GM12878 (cell line): ENCODE data around the gene EDEM2. TPM values are rescaled to one million over a fixed set of nuclear protein-coding genes. Genes with fewer than 3 reads are reported as not detected.
A peak's percentile ranks its signal among the peaks of the same experiment; 100 is the strongest.

Experiments used
- ATAC-seq: fragments of 200-7000 bp; cut with Tn5 transposase; 3 replicates; pipeline ENCODE4 v1.9.1; 2020; ENCODE audit warnings: mild to moderate bottlenecking, moderate library complexity
- BruUV-seq: library from RNA; stranded (reverse); fragments of 400-500 nt; replicated peaks from 2 replicates; lab custom pipeline; 2021; lab: Mats Ljungman, UMichigan
- CTCF ChIA-PET: fragments of 300-600 bp; sonication (Branson Sonifier 250); formaldehyde crosslinking; extraction: SDS; loops from one replicate; lab custom pipeline; 2021; ENCODE audit warnings: inconsistent platforms; lab: Yijun Ruan, JAX
- POLR2A ChIA-PET: fragments of 350-600 bp; formaldehyde crosslinking; extraction: SDS; loops from one replicate; lab custom pipeline; 2021; ENCODE audit warnings: inconsistent platforms; lab: Charles Lee
- RAD21 ChIA-PET: fragments of 300-600 bp; sonication (Branson Sonifier 250); formaldehyde crosslinking; loops from one replicate; lab custom pipeline; 2023; ENCODE audit warnings: antibody characterized with exemption; ENCODE audit not compliant: unreplicated experiment; lab: Charles Lee
- SMC1A ChIA-PET: fragments of 300-600 bp; sonication (Branson Sonifier 250); formaldehyde crosslinking; loops from one replicate; lab custom pipeline; 2023; ENCODE audit not compliant: unreplicated experiment, uncharacterized antibody; lab: Charles Lee
- DNase-seq: peaks from one replicate; pipeline ENCODE4 v3.0.0-alpha.2; 2011; ENCODE audit warnings: low read depth, low spot score
- FAIRE-seq: peaks from 3 replicates; lab custom pipeline; 2011; peaks lifted over from hg19 to GRCh38; lab: Jason Lieb, UNC
- H2AFZ ChIP-seq: 2 replicates; pipeline ENCODE4 v1.6.0; 2011; ENCODE audit warnings: low read depth, low read length, control low read depth; ENCODE audit not compliant: control insufficient read depth
- H3K27ac ChIP-seq: 2 replicates; pipeline ENCODE4 v1.5.1; 2011; ENCODE audit warnings: control low read depth; ENCODE audit not compliant: control insufficient read depth, insufficient read depth
- H3K27me3 ChIP-seq, 2 experiments: replicated peaks in 1 of 2; 2 replicates each; pipeline versions ENCODE4 v1.6.0 to v1.6.1; 2011; ENCODE audit warnings: low read length in 1 of 2; ENCODE audit not compliant: control insufficient read depth in 2 of 2, insufficient read depth in 2 of 2
- H3K36me3 ChIP-seq, 2 experiments: 2 replicates each; pipeline ENCODE4 v1.5.1; 2011; ENCODE audit warnings: low read length in 1 of 2; ENCODE audit not compliant: control insufficient read depth in 2 of 2, insufficient read depth in 2 of 2
- H3K4me1 ChIP-seq: 2 replicates; pipeline ENCODE4 v1.6.1; 2011; ENCODE audit warnings: mild to moderate bottlenecking, low read length, moderate library complexity, mixed read lengths; ENCODE audit not compliant: control insufficient read depth, insufficient read depth
- H3K4me2 ChIP-seq: 2 replicates; pipeline ENCODE4 v1.6.0; 2011; ENCODE audit warnings: control low read depth; ENCODE audit not compliant: control insufficient read depth, insufficient read depth
- H3K4me3 ChIP-seq: fragments of 200-600 bp; sonication (generic); 2 replicates; pipeline ENCODE4 v1.5.1; 2016
- H3K79me2 ChIP-seq: 2 replicates; pipeline ENCODE4 v1.6.0; 2011; ENCODE audit warnings: low read length; ENCODE audit not compliant: control insufficient read depth, insufficient read depth
- H3K9ac ChIP-seq: 2 replicates; pipeline ENCODE4 v1.8.0; 2011; ENCODE audit warnings: low read length, control low read depth, mixed read lengths; ENCODE audit not compliant: control insufficient read depth, insufficient read depth
- H3K9me3 ChIP-seq: replicated peaks from 3 replicates; pipeline ENCODE4 v1.5.1; 2011; ENCODE audit warnings: mild to moderate bottlenecking, low read length; ENCODE audit not compliant: control insufficient read depth, insufficient read depth
- H4K20me1 ChIP-seq: 2 replicates; pipeline ENCODE4 v1.6.0; 2011; ENCODE audit not compliant: control insufficient read depth, insufficient read depth
- ATF7 ChIP-seq: fragments of 450-650 bp; IDR thresholded peaks from 2 replicates; pipeline ENCODE4 v1.6.1; 2016; ENCODE audit warnings: low read depth, mild to moderate bottlenecking
- EP300 ChIP-seq, 2 experiments: fragments of 150-350 bp in 1 of 2; IDR thresholded peaks; 2 replicates each; pipeline ENCODE4 v1.6.1; 2011 to 2012; ENCODE audit warnings: low read depth in 2 of 2, low read length in 2 of 2, borderline replicate concordance in 1 of 2, improper control_type of control experiment in 1 of 2, inconsistent platforms in 1 of 2; ENCODE audit not compliant: control insufficient read depth in 1 of 2
- RUNX3 ChIP-seq: IDR thresholded peaks from 2 replicates; pipeline ENCODE4 v1.6.1; 2012; ENCODE audit warnings: low read length, inconsistent platforms
- whole genome bisulfite sequencing: methylation state at CpG from one replicate; pipeline ENCODE4 v1.1.6; 2016; ENCODE audit warnings: low lambda C conversion rate; ENCODE audit not compliant: insufficient replicate concordance, insufficient coverage; ENCODE audit errors: missing lambda C conversion rate; 5-methylcytosine and 5-hydroxymethylcytosine counted together
- in situ Hi-C: fragments of 300-500 bp; cut with MboI; formaldehyde crosslinking; loops from 9 replicates; pipeline ENCODE4 v1.14.3; 2018; ENCODE audit warnings: mixed read lengths
- intact Hi-C: fragments of 100-400 bp; cut with micrococcal nuclease; formaldehyde crosslinking; loops from one replicate; pipeline ENCODE4 v1.14.2; 2022; ENCODE audit not compliant: unreplicated experiment
- polyA plus RNA-seq, 11 experiments: library from polyadenylated mRNA; depleted of rRNA in 4 of 11; unstranded in 6 of 11; stranded (reverse) in 5 of 11; fragments of >200 nt; fragmentation: Nextera tagmentation in 4 of 11; fragmentation: Illumina TruSeq in 1 of 11; extraction: Ambion mirVana in 4 of 11; extraction: Trizol in 1 of 11; gene quantifications; 1 replicate in 1 of 11; 2 replicates in 10 of 11; pipeline versions ENCODE4 v1.2.1 to v1.2.3, GENCODE V29; 2011 to 2016; ENCODE audit warnings: inconsistent platforms in 2 of 11, missing spikeins in 2 of 11, low read depth in 1 of 11
- total RNA-seq, 4 experiments: library from RNA; depleted of rRNA in 3 of 4; stranded (reverse); fragments of >200 nt in 3 of 4; fragmentation: Illumina TruSeq in 1 of 4; extraction: Trizol in 1 of 4; gene quantifications; 2 replicates each; pipeline versions ENCODE4 v1.2.1 to v1.2.3, GENCODE V29; 2013 to 2021
- TF ChIP-seq, protein P1 (sequence below): fragments of 450-650 bp; formaldehyde crosslinking; IDR thresholded peaks from 2 replicates; pipeline ENCODE4 v1.4.0; 2020; ENCODE audit warnings: mild to moderate bottlenecking, moderate library complexity
- TF ChIP-seq, protein P2 (sequence below): fragments of 450-650 bp; IDR thresholded peaks from 2 replicates; pipeline ENCODE4 v1.6.1; 2017; ENCODE audit warnings: mild to moderate bottlenecking, moderate library complexity

EDEM2 gene
- total and polyA plus RNA-seq, 10 of the 15 experiments (the other 5 are each of a cell fraction or from before 2014, with no cell fraction given): 9.9 to 24.8 (median 14.8) TPM

DNA sequence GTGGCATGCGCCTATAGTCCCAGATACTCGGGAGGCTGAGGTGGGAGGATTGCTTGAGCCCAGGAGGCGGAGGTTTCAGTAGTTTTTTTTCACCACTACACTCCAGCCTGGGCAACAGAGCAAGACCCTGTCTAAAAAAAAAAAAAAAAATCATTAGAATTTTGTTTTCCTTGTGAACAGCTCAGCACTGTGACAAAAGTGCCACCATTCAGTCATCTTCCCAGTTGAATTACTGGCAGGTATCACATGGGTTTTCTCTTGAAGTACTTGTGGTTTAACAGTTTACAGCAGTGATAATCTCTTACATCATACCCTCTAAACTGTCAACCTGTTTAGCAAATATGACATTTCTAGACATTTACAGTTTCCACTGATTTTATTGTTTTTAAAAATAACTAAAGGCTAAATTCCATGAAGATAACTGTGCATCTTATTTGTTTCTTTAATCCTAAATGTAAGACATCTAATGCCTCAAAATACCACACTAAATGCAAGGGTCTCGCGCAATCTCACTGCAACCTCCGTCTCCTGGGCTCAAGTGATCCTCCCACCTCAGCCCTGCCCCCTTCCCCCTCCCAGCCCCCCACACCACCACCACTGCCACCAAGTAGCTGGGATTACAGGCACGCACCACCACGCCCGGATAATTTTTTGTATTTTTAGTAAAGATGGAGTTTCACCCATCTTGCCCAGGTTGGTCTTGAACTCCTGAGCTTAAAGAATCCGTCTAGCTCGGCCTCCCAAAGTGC lies 61.5 kb downstream of the EDEM2 start:
- H3K4me1 ChIP-seq: peaks cover 5% of the 10 kb centered on the region
- DNase-seq (no peak), FAIRE-seq (no peak), ATAC-seq (peak; percentile 52; the same call in 2 of the 3 replicates)
- RAD21 ChIA-PET: no interaction called here
- H2AFZ ChIP-seq: no peak overlapping the region
- WGBS: over 99% methylated on average over 11 of the region's 11 CpGs
- TF ChIP-seq EP300 (IDR thresholded peaks at IDR 0.05; ENCODE audit: borderline replicate concordance in 1 of 2, control insufficient read depth in 1 of 2, low read depth in 2 of 2, low read length in 2 of 2) (no peak), ATF7 (0 out of 2 replicates have a peak, but pooled peaks have one; percentile 40), RUNX3 (peak; percentile 13; the same call in 1 of the 2 replicates)
- TF ChIP-seq, protein P1, sequence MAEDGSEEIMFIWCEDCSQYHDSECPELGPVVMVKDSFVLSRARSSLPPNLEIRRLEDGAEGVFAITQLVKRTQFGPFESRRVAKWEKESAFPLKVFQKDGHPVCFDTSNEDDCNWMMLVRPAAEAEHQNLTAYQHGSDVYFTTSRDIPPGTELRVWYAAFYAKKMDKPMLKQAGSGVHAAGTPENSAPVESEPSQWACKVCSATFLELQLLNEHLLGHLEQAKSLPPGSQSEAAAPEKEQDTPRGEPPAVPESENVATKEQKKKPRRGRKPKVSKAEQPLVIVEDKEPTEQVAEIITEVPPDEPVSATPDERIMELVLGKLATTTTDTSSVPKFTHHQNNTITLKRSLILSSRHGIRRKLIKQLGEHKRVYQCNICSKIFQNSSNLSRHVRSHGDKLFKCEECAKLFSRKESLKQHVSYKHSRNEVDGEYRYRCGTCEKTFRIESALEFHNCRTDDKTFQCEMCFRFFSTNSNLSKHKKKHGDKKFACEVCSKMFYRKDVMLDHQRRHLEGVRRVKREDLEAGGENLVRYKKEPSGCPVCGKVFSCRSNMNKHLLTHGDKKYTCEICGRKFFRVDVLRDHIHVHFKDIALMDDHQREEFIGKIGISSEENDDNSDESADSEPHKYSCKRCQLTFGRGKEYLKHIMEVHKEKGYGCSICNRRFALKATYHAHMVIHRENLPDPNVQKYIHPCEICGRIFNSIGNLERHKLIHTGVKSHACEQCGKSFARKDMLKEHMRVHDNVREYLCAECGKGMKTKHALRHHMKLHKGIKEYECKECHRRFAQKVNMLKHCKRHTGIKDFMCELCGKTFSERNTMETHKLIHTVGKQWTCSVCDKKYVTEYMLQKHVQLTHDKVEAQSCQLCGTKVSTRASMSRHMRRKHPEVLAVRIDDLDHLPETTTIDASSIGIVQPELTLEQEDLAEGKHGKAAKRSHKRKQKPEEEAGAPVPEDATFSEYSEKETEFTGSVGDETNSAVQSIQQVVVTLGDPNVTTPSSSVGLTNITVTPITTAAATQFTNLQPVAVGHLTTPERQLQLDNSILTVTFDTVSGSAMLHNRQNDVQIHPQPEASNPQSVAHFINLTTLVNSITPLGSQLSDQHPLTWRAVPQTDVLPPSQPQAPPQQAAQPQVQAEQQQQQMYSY (CRISPR knock-in tag): no peak
- TF ChIP-seq, protein P2, sequence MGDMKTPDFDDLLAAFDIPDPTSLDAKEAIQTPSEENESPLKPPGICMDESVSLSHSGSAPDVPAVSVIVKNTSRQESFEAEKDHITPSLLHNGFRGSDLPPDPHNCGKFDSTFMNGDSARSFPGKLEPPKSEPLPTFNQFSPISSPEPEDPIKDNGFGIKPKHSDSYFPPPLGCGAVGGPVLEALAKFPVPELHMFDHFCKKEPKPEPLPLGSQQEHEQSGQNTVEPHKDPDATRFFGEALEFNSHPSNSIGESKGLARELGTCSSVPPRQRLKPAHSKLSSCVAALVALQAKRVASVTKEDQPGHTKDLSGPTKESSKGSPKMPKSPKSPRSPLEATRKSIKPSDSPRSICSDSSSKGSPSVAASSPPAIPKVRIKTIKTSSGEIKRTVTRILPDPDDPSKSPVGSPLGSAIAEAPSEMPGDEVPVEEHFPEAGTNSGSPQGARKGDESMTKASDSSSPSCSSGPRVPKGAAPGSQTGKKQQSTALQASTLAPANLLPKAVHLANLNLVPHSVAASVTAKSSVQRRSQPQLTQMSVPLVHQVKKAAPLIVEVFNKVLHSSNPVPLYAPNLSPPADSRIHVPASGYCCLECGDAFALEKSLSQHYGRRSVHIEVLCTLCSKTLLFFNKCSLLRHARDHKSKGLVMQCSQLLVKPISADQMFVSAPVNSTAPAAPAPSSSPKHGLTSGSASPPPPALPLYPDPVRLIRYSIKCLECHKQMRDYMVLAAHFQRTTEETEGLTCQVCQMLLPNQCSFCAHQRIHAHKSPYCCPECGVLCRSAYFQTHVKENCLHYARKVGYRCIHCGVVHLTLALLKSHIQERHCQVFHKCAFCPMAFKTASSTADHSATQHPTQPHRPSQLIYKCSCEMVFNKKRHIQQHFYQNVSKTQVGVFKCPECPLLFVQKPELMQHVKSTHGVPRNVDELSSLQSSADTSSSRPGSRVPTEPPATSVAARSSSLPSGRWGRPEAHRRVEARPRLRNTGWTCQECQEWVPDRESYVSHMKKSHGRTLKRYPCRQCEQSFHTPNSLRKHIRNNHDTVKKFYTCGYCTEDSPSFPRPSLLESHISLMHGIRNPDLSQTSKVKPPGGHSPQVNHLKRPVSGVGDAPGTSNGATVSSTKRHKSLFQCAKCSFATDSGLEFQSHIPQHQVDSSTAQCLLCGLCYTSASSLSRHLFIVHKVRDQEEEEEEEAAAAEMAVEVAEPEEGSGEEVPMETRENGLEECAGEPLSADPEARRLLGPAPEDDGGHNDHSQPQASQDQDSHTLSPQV: no peak
- intact Hi-C loops (no loop called here), in situ Hi-C loops (no loop called here)
- no peak overlapping the region for H3K4me2 ChIP-seq
- no peaks in the 10 kb centered on the region for H3K27me3 ChIP-seq
- no peaks in the 10 kb centered on the region; the same call in 1 of the 2 replicates for H4K20me1 ChIP-seq
- H3K36me3 ChIP-seq: peaks cover 0 to 8% of the 10 kb centered on the region in 2 experiments; a peak in 1 of 4 replicates
- SMC1A ChIA-PET: interaction anchor here (1.1 to 1.2 kb wide), 2 partner anchors 9 to 20 kb away, joined by 5 to 6 read pairs; no protein-coding TSS in a partner anchor
- POLR2A ChIA-PET: interaction anchor here (0.6 kb wide), 1 partner anchor 92 kb away, joined by 6 read pairs; no protein-coding TSS in a partner anchor
- peaks cover 70% of the 10 kb centered on the region for H3K79me2 ChIP-seq
- H3K27ac ChIP-seq: no peak overlapping the region
- CTCF ChIA-PET: interaction anchor here (0.7 to 1.3 kb wide), 3 partner anchors 10 to 52 kb away, joined by 4 to 5 read pairs (median 4); no protein-coding TSS in a partner anchor
- TSS peak; percentile 22 for BruUV-seq
- no peak overlapping the region for H3K9ac ChIP-seq
- no peak overlapping the region for H3K4me3 ChIP-seq
- H3K9me3 ChIP-seq: no peaks in the 10 kb centered on the region
